Liver (tissue), 9 donors: ENCODE measurements around the gene RARS1. TPM values are rescaled to one million over a fixed set of nuclear protein-coding genes. Genes with fewer than 3 reads are reported as not detected.

ENCODE experiments used
- DNase-seq: peaks from one replicate; pipeline ENCODE4 v3.0.0-alpha.2; 2017; ENCODE audit warnings: low spot score
- H3K27ac ChIP-seq, 2 donors: one replicate each; pipeline ENCODE4 v1.7.0; 2013; ENCODE audit warnings: inconsistent platforms in 2 of 2, low read length in 2 of 2, control low read depth in 1 of 2, low read depth in 1 of 2, mild to moderate bottlenecking in 1 of 2
- H3K27me3 ChIP-seq, 4 donors: one replicate each; pipeline versions ENCODE4 v1.6.1 to v1.7.0; 2013; ENCODE audit warnings: low read length in 3 of 4, inconsistent platforms in 1 of 4, mild to moderate bottlenecking in 1 of 4, moderate library complexity in 1 of 4; ENCODE audit not compliant: control insufficient read depth in 4 of 4, insufficient read depth in 4 of 4
- H3K36me3 ChIP-seq, 4 donors: one replicate each; pipeline versions ENCODE4 v1.6.1 to v1.7.0; 2013; ENCODE audit warnings: low read length in 3 of 4, mild to moderate bottlenecking in 3 of 4, low read depth in 1 of 4, moderate library complexity in 1 of 4; ENCODE audit not compliant: control insufficient read depth in 4 of 4, insufficient read depth in 3 of 4
- H3K4me1 ChIP-seq, 4 donors: one replicate each; pipeline versions ENCODE4 v1.6.1 to v1.7.0; 2013; ENCODE audit warnings: low read length in 3 of 4, mild to moderate bottlenecking in 3 of 4, moderate library complexity in 1 of 4; ENCODE audit not compliant: control insufficient read depth in 4 of 4, insufficient read depth in 4 of 4
- H3K4me3 ChIP-seq, 3 donors: one replicate each; pipeline versions ENCODE4 v1.6.1 to v1.7.0; 2013; ENCODE audit warnings: low read length in 3 of 3, control low read depth in 1 of 3, low read depth in 1 of 3, mild to moderate bottlenecking in 1 of 3
- H3K9ac ChIP-seq, 2 donors: one replicate each; pipeline ENCODE4 v1.7.0; 2013; ENCODE audit warnings: low read length in 2 of 2, mild to moderate bottlenecking in 2 of 2, moderate library complexity in 2 of 2, control low read depth in 1 of 2, low read depth in 1 of 2
- H3K9me3 ChIP-seq, 4 donors: one replicate each; pipeline versions ENCODE4 v1.6.1 to v1.7.0; 2013; ENCODE audit warnings: low read length in 3 of 4; ENCODE audit not compliant: control insufficient read depth in 4 of 4
- ATF3 ChIP-seq: IDR thresholded peaks from 2 replicates; pipeline ENCODE4 v1.6.1; 2016; ENCODE audit warnings: antibody characterized with exemption
- CTCF ChIP-seq: fragments of 150-350 bp; IDR thresholded peaks from 2 replicates; pipeline ENCODE4 v1.5.1; 2017; ENCODE audit warnings: improper control_type of control experiment, low read depth, low read length; ENCODE audit not compliant: missing input control
- EGR1 ChIP-seq, 2 donors: IDR thresholded peaks; 2 replicates each; pipeline ENCODE4 v1.6.1; 2016 to 2018; ENCODE audit warnings: antibody characterized with exemption in 2 of 2, low read depth in 2 of 2
- FOXA1 ChIP-seq: IDR thresholded peaks from 2 replicates; pipeline ENCODE4 v1.6.1; 2016; ENCODE audit warnings: antibody characterized with exemption
- FOXA2 ChIP-seq: IDR thresholded peaks from 2 replicates; pipeline ENCODE4 v1.6.1; 2016; ENCODE audit warnings: antibody characterized with exemption
- GABPA ChIP-seq, 2 donors: IDR thresholded peaks in 1 of 2; conservative IDR thresholded peaks in 1 of 2; 2 replicates each; pipeline ENCODE4 v1.6.1; 2016; ENCODE audit warnings: antibody characterized with exemption in 2 of 2, mild to moderate bottlenecking in 1 of 2, moderate library complexity in 1 of 2
- HNF4A ChIP-seq, 2 donors: conservative IDR thresholded peaks; 2 replicates each; pipeline ENCODE4 v1.6.1; 2016; ENCODE audit warnings: antibody characterized with exemption in 2 of 2, mild to moderate bottlenecking in 2 of 2
- HNF4G ChIP-seq: IDR thresholded peaks from 2 replicates; pipeline ENCODE4 v1.6.1; 2016; ENCODE audit warnings: antibody characterized with exemption
- JUND ChIP-seq, 2 donors: IDR thresholded peaks; 2 replicates each; pipeline ENCODE4 v1.6.1; 2016; ENCODE audit warnings: antibody characterized with exemption in 2 of 2
- MAX ChIP-seq: IDR thresholded peaks from 2 replicates; pipeline ENCODE4 v1.6.1; 2016; ENCODE audit warnings: antibody characterized with exemption
- NR2F2 ChIP-seq: IDR thresholded peaks from 2 replicates; pipeline ENCODE4 v1.6.1; 2016; ENCODE audit warnings: antibody characterized with exemption
- RAD21 ChIP-seq, 2 donors: IDR thresholded peaks; 2 replicates each; pipeline ENCODE4 v1.6.1; 2016; ENCODE audit warnings: antibody characterized with exemption in 2 of 2, mild to moderate bottlenecking in 2 of 2
- REST ChIP-seq: IDR thresholded peaks from 2 replicates; pipeline ENCODE4 v1.6.1; 2016; ENCODE audit warnings: antibody characterized with exemption, mild to moderate bottlenecking
- RXRA ChIP-seq, 2 donors: IDR thresholded peaks; 2 replicates each; pipeline ENCODE4 v1.6.1; 2017 to 2018; ENCODE audit warnings: antibody characterized with exemption in 2 of 2, mild to moderate bottlenecking in 1 of 2
- SP1 ChIP-seq: IDR thresholded peaks from 2 replicates; pipeline ENCODE4 v1.6.1; 2018; ENCODE audit warnings: antibody characterized with exemption, mild to moderate bottlenecking
- TAF1 ChIP-seq: conservative IDR thresholded peaks from 2 replicates; pipeline ENCODE4 v1.6.1; 2016; ENCODE audit warnings: antibody characterized with exemption, mild to moderate bottlenecking
- YY1 ChIP-seq: IDR thresholded peaks from 2 replicates; pipeline ENCODE4 v1.6.1; 2016; ENCODE audit warnings: antibody characterized with exemption, mild to moderate bottlenecking
- ZBTB33 ChIP-seq: IDR thresholded peaks from 2 replicates; pipeline ENCODE4 v1.6.1; 2016; ENCODE audit warnings: antibody characterized with exemption
- WGBS: extraction: QIAGEN DNeasy Blood & Tissue Kit; methylation state at CpG from one replicate; pipeline ENCODE4 v1.1.7; 2013; 5-methylcytosine and 5-hydroxymethylcytosine counted together
- polyA plus RNA-seq, 2 donors: library from polyadenylated mRNA; stranded (reverse) in 1 of 2; unstranded in 1 of 2; fragments of 200-250 nt in 1 of 2; fragments of >200 nt in 1 of 2; fragmentation: Nextera tagmentation in 1 of 2; extraction: Ambion mirVana in 1 of 2; gene quantifications; one replicate each; pipeline versions ENCODE4 v1.2.1 to v1.2.3, GENCODE V29; 2013 to 2015
- total RNA-seq, 2 donors: library from RNA; depleted of rRNA; stranded (reverse); fragments of >200 nt; gene quantifications; one replicate each; pipeline ENCODE4 v1.2.3, GENCODE V29; 2014
- donor health status: healthy.
- donor health status: healthy.
- donor health status: healthy.
- donor health status: healthy.
- donor health status: healthy.

RARS1 gene
- total and polyA plus RNA-seq, 4 donors, result 16.5 to 42.5 (median 30.1) TPM

- no peak for DNase-seq
- 97% methylated on average over 20 of the region's 20 CpGs for WGBS
- no peak for TF ChIP-seq HNF4G
- no peak for TF ChIP-seq YY1
- TF ChIP-seq EGR1 (IDR thresholded peaks at IDR 0.05; ENCODE audit: low read depth in 2 of 2), result no peak
- no peak for TF ChIP-seq ATF3
- TF ChIP-seq MAX, result no peak
- no peak for TF ChIP-seq SP1
- TF ChIP-seq HNF4A (conservative IDR thresholded peaks at IDR 0.05), result no peak
- TF ChIP-seq ZBTB33, result no peak
- TF ChIP-seq FOXA1, result no peak
- no peak for TF ChIP-seq RXRA (IDR thresholded peaks at IDR 0.05)
- no peak for TF ChIP-seq NR2F2
- TF ChIP-seq RAD21 (IDR thresholded peaks at IDR 0.05), result no peak
- TF ChIP-seq JUND (IDR thresholded peaks at IDR 0.05), result no peak
- TF ChIP-seq FOXA2, result no peak
- no peak for TF ChIP-seq REST
Measured at GRCh38 chr5:168464641-168465040, 21.6 kb upstream of the RARS1 start.

GRCh38 chr5:168467755-168468330 is 18.4 kb upstream of the RARS1 start:
- DNase-seq, result no peak
- Histone ChIP-seq H3K4me1 (no peaks in the 10 kb centered on the region), H3K9me3 (no peaks in the 10 kb centered on the region), H3K27ac (no peak overlapping the region), H3K9ac (no peak overlapping the region), H3K27me3 (no peaks in the 10 kb centered on the region), H3K36me3 (peaks cover 10 to 80% (median 35%) of the 10 kb centered on the region in 4 donors), H3K4me3 (no peak overlapping the region)
- WGBS, result 90% methylated on average over 12 of the region's 12 CpGs
- no peak for TF ChIP-seq RAD21 (IDR thresholded peaks at IDR 0.05)
- TF ChIP-seq JUND (IDR thresholded peaks at IDR 0.05), result no peak
- no peak for TF ChIP-seq FOXA2
- no peak for TF ChIP-seq HNF4A (conservative IDR thresholded peaks at IDR 0.05)
- TF ChIP-seq NR2F2, result no peak
- TF ChIP-seq EGR1 (IDR thresholded peaks at IDR 0.05; ENCODE audit: low read depth in 2 of 2), result no peak
- TF ChIP-seq RXRA (IDR thresholded peaks at IDR 0.05), result no peak
- TF ChIP-seq ATF3, result no peak
- no peak for TF ChIP-seq ZBTB33
- TF ChIP-seq GABPA (IDR thresholded peaks at IDR 0.05 in 1 of 2, conservative IDR thresholded peaks at IDR 0.05 in 1 of 2), result no peak
- no peak for TF ChIP-seq CTCF
- no peak for TF ChIP-seq TAF1
- TF ChIP-seq MAX, result no peak

More at GRCh38 chr5:168464641-168465040, 21.6 kb upstream of the RARS1 start:
- H3K4me1 ChIP-seq, result no peaks in the 10 kb centered on the region
- H3K9me3 ChIP-seq, result no peaks in the 10 kb centered on the region
- no peaks in the 10 kb centered on the region for H3K27me3 ChIP-seq
- no peak overlapping the region for H3K4me3 ChIP-seq
- no peak overlapping the region for H3K27ac ChIP-seq
- peaks cover 16 to 83% (median 41%) of the 10 kb centered on the region in 4 donors for H3K36me3 ChIP-seq
- H3K9ac ChIP-seq, result no peak overlapping the region
